ENCODE results near the gene ANKS1A. TPM values are rescaled to one million over a fixed set of nuclear protein-coding genes. Genes with fewer than 3 reads are reported as not detected.

The ANKS1A gene
- total and polyA plus RNA-seq, 2 of the 4 experiments (the other 2 are of a cell fraction), result 7.2 to 7.5 TPM

GRCh38 chr6:35082046-35082732, 193.1 kb downstream of the ANKS1A start:
- H3K36me3 ChIP-seq (ENCODE audit: control insufficient read depth, insufficient read depth, low read length), result peaks cover 49% of the 10 kb centered on the region
- no peak for ATAC-seq (ENCODE audit: low read depth)
- in situ Hi-C loops (cut with MboI; ENCODE audit: low sequenced_read_pairs), result no loop called here

More at GRCh38 chr6:35082046-35082732, 193.1 kb downstream of the ANKS1A start:
- H2BK20ac ChIP-seq (ENCODE audit: low read depth, low read length), result no peak overlapping the region
- no peak overlapping the region for H3K4me3 ChIP-seq (ENCODE audit: insufficient read depth, low read depth, low read length)
- H3K79me1 ChIP-seq (ENCODE audit: low read depth in 1 of 2, low read length in 2 of 2), result no peaks in the 10 kb centered on the region
- H3K9me3 ChIP-seq (ENCODE audit: control insufficient read depth, insufficient read depth, low read length), result no peaks in the 10 kb centered on the region
- no peak overlapping the region for H4K8ac ChIP-seq (ENCODE audit: low read depth in 2 of 2, low read length in 2 of 2)
- no peak for DNase-seq
- H3K18ac ChIP-seq (ENCODE audit: low read depth, low read length), result no peak overlapping the region
- H2AK9ac ChIP-seq (replicated peaks; ENCODE audit: low read depth, low read length, poor library complexity), result no peak overlapping the region
- ChIA-PET CTCF (no interaction called here), POLR2A (ENCODE audit: unreplicated experiment) (no interaction called here)
- H4K91ac ChIP-seq (ENCODE audit: insufficient read depth, low read depth, low read length), result no peak overlapping the region
- H3K9ac ChIP-seq (ENCODE audit: low read depth, low read length), result no peak overlapping the region
- H3K56ac ChIP-seq (ENCODE audit: extremely low read depth, insufficient read depth, low read length), result no peak overlapping the region
- no peak overlapping the region for H3K27ac ChIP-seq (ENCODE audit: insufficient read depth, low read length)
- H2AFZ ChIP-seq (replicated peaks; ENCODE audit: low read length, poor library complexity), result no peak overlapping the region
- H3K4me1 ChIP-seq (ENCODE audit: control insufficient read depth, insufficient read depth, low read length), result no peaks in the 10 kb centered on the region
- H2AK5ac ChIP-seq (ENCODE audit: low read depth, low read length), result no peak overlapping the region
- TF ChIP-seq POLR2A (IDR thresholded peaks at IDR 0.05; ENCODE audit: low read depth, low read length), result no peak
- no peak for TF ChIP-seq ELK1 (IDR thresholded peaks at IDR 0.05; ENCODE audit: borderline replicate concordance, low read depth, low read length)
- TF ChIP-seq USF2 (IDR thresholded peaks at IDR 0.05; ENCODE audit: low read depth, low read length), result no peak
- TF ChIP-seq BHLHE40 (IDR thresholded peaks at IDR 0.05; ENCODE audit: low read depth, low read length), result no peak
- TF ChIP-seq NFE2L2 (IDR thresholded peaks at IDR 0.05; ENCODE audit: low read depth, low read length), result no peak
- TF ChIP-seq RFX5 (IDR thresholded peaks at IDR 0.05; ENCODE audit: low read depth, low read length), result no peak
- TF ChIP-seq MXI1 (IDR thresholded peaks at IDR 0.05; ENCODE audit: borderline replicate concordance, low read depth, low read length), result no peak
- TF ChIP-seq CEBPB (IDR thresholded peaks at IDR 0.05; ENCODE audit: low read depth, low read length), result no peak
- no peak for TF ChIP-seq MAFK (IDR thresholded peaks at IDR 0.05; ENCODE audit: low read depth, low read length)
- TF ChIP-seq SMC3 (IDR thresholded peaks at IDR 0.05; ENCODE audit: low read depth, low read length), result no peak
- no peak for TF ChIP-seq CTCF (conservative IDR thresholded peaks at IDR 0.05; ENCODE audit: low read depth, low read length)
- no peak for TF ChIP-seq RCOR1 (IDR thresholded peaks at IDR 0.05; ENCODE audit: insufficient replicate concordance, low read length)
- no peak for TF ChIP-seq CHD1 (IDR thresholded peaks at IDR 0.05; ENCODE audit: low read depth, low read length)
- no peak for TF ChIP-seq MAZ (IDR thresholded peaks at IDR 0.05; ENCODE audit: borderline replicate concordance, low read depth, low read length)
- no TSS peak for BruUV-seq (replicated peaks)
- WGBS, 2 experiments (ENCODE audit: extremely low coverage in 2 of 2, insufficient read length in 1 of 2), result 73% methylated on average over 11 of the region's 19 CpGs; no CpG with 5 or more reads in 1 of the 2 experiments
- no peaks in the 10 kb centered on the region; the same call in 1 of the 2 replicates for H4K20me1 ChIP-seq (ENCODE audit: insufficient read depth, low read length)
- no peaks in the 10 kb centered on the region for H3K9me1 ChIP-seq (ENCODE audit: insufficient read depth, low read length)
- no peak overlapping the region for H2BK15ac ChIP-seq (ENCODE audit: low read depth, low read length)
- no peak overlapping the region for H3K4ac ChIP-seq (ENCODE audit: low read depth, low read length)
- H3K23ac ChIP-seq (ENCODE audit: low read depth, low read length), result no peak overlapping the region
- H2BK120ac ChIP-seq (ENCODE audit: low read depth, low read length), result no peak overlapping the region
- H4K5ac ChIP-seq (ENCODE audit: low read depth, low read length), result no peak overlapping the region
- no peak overlapping the region for H2BK5ac ChIP-seq (ENCODE audit: low read depth, low read length, poor library complexity, severe bottlenecking)
- no peak overlapping the region for H3K4me2 ChIP-seq (ENCODE audit: low read depth, low read length)
- no peak overlapping the region for H3K14ac ChIP-seq (replicated peaks; ENCODE audit: low read depth, low read length)
- H3K27me3 ChIP-seq (ENCODE audit: control insufficient read depth, insufficient read depth, low read length), result no peaks in the 10 kb centered on the region
- dilution Hi-C loops (cut with HindIII; ENCODE audit: low sequenced_read_pairs, unreplicated experiment), result no loop called here
- intact Hi-C loops (cut with micrococcal nuclease), result no loop called here

All from IMR-90 (cell line).